Measurements from ENCODE around the gene C16orf74.

DNA sequence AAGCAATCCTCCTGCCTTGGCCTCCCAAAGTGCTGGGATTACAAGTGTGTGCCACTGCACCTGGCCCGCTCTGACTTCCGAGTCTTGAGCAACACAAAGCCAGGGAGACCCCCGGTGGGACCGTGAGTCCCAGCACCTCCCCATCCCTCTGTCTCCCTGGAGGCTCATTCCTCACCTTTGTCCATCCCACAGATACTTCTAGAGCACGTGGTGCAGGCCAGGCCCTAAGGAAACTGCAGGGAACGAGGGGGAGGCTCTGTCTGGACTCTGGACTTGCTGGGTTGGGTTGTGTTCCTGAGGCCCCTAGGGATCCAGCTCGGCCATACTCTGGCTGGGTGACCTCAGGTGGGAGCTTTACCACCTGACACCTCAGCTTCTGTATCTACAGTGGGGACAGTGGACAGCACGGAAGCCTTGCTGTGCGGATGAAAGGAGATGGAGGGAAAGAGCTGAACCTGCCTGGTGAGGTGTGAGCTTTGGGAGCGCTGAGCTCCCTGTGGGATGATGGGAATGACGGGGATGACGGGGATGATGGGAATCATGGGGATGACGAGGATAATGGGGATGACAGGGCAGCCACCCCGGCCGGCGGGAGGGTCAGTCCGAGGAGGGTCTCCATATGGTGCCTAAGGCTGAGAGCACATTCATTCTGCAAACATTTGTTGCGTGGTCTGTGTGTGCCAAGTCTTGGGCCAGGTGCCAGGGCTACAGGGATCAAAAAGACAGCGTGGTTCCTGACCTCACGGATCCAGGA is 26.6 kb downstream of the C16orf74 start:
- no peak for TF ChIP-seq POLR2A (IDR thresholded peaks at IDR 0.05)
- TF ChIP-seq, protein P1, sequence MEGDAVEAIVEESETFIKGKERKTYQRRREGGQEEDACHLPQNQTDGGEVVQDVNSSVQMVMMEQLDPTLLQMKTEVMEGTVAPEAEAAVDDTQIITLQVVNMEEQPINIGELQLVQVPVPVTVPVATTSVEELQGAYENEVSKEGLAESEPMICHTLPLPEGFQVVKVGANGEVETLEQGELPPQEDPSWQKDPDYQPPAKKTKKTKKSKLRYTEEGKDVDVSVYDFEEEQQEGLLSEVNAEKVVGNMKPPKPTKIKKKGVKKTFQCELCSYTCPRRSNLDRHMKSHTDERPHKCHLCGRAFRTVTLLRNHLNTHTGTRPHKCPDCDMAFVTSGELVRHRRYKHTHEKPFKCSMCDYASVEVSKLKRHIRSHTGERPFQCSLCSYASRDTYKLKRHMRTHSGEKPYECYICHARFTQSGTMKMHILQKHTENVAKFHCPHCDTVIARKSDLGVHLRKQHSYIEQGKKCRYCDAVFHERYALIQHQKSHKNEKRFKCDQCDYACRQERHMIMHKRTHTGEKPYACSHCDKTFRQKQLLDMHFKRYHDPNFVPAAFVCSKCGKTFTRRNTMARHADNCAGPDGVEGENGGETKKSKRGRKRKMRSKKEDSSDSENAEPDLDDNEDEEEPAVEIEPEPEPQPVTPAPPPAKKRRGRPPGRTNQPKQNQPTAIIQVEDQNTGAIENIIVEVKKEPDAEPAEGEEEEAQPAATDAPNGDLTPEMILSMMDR (IDR thresholded peaks at IDR 0.05 in 4 of 5, conservative IDR thresholded peaks at IDR 0.05 in 1 of 5), result no peak

All from gastrocnemius medialis (tissue), 4 donors.